OCI-LY3 (cell line): ENCODE results near the gene LCE2D.

ENCODE experiments used
- H2AFZ ChIP-seq: fragments of 200-600, 300-600 bp; shearing (Covaris generic); 2 replicates; pipeline ENCODE4 v1.6.0; 2014; ENCODE audit warnings: antibody characterized with exemption, low read depth, low read length
- H3K27ac ChIP-seq: fragments of 200-600, 300-600 bp; sonication (generic); 2 replicates; pipeline ENCODE4 v1.5.1; 2014; ENCODE audit warnings: mild to moderate bottlenecking, low read length, moderate library complexity, mixed read lengths
- H3K27me3 ChIP-seq: fragments of 200-600, 300-600 bp; sonication (generic); 2 replicates; pipeline ENCODE4 v1.6.1; 2014; ENCODE audit warnings: low read depth, low read length, mixed read lengths
- H3K36me3 ChIP-seq: fragments of 200-600, 300-600 bp; sonication (generic); replicated peaks from 2 replicates; pipeline ENCODE3; 2014; ENCODE audit warnings: low read depth, low read length, mixed read lengths
- H3K4me1 ChIP-seq: fragments of 300-600, 200-600 bp; sonication (generic); 2 replicates; pipeline ENCODE4 v1.6.1; 2014; ENCODE audit warnings: low read length, mixed read lengths
- H3K4me2 ChIP-seq: fragments of 200-600, 300-600 bp; sonication (generic); 2 replicates; pipeline ENCODE4 v1.6.1; 2014; ENCODE audit warnings: low read length, mixed read lengths
- H3K4me3 ChIP-seq: fragments of 300-600, 200-600 bp; sonication (generic); 2 replicates; pipeline ENCODE4 v1.5.1; 2014; ENCODE audit warnings: antibody characterized with exemption, mild to moderate bottlenecking, low read length, moderate library complexity
- H3K79me2 ChIP-seq: fragments of 300-600, 200-600 bp; shearing (Covaris generic); 2 replicates; pipeline ENCODE4 v1.6.1; 2014; ENCODE audit warnings: mild to moderate bottlenecking, low read length, mixed read lengths
- H3K9ac ChIP-seq: fragments of 300-600, 200-600 bp; shearing (Covaris generic); 2 replicates; pipeline ENCODE4 v1.6.0; 2014; ENCODE audit warnings: mild to moderate bottlenecking, low read length, moderate library complexity
- H3K9me3 ChIP-seq: fragments of 200-600, 300-600 bp; shearing (Covaris generic); 2 replicates; pipeline ENCODE4 v1.6.1; 2014; ENCODE audit warnings: low read length, mixed read lengths; ENCODE audit not compliant: insufficient read depth
- H4K20me1 ChIP-seq: fragments of 200-600, 300-600 bp; sonication (generic); 2 replicates; pipeline ENCODE4 v1.6.1; 2016; ENCODE audit warnings: low read length, mixed read lengths; ENCODE audit not compliant: insufficient read depth
- CTCF ChIP-seq: fragments of 200-600, 300-600 bp; sonication (generic); IDR thresholded peaks from 2 replicates; pipeline ENCODE4 v1.5.1; 2014; ENCODE audit warnings: antibody characterized with exemption, low read length, low read depth
- EZH2phosphoT487 ChIP-seq: fragments of 200-600 bp; shearing (Covaris generic); IDR thresholded peaks from 2 replicates; pipeline ENCODE4 v1.6.1; 2018; ENCODE audit warnings: antibody characterized with exemption, mixed run types, low read depth

The LCE2D gene

GRCh38 chr1:152623203-152623844 lies 39.9 kb upstream of the LCE2D start:
- Histone ChIP-seq H3K4me2 (no peak overlapping the region), H3K4me1 (no peaks in the 10 kb centered on the region), H3K27me3 (peaks cover 3% of the 10 kb centered on the region; the same call in 1 of the 2 replicates), H3K9ac (no peak overlapping the region), H3K36me3 (no peaks in the 10 kb centered on the region), H3K4me3 (no peak overlapping the region), H3K27ac (no peak overlapping the region), H3K9me3 (peaks cover 15% of the 10 kb centered on the region; the same call in 1 of the 2 replicates), H2AFZ (no peak overlapping the region), H3K79me2 (no peaks in the 10 kb centered on the region), H4K20me1 (no peaks in the 10 kb centered on the region)
- TF ChIP-seq CTCF = no peak
- no peak for TF ChIP-seq EZH2phosphoT487

GRCh38 chr1:152626744-152627143 lies 36.4 kb upstream of the LCE2D start:
- Histone ChIP-seq H3K4me1 (no peaks in the 10 kb centered on the region), H3K4me2 (no peak overlapping the region), H4K20me1 (no peaks in the 10 kb centered on the region), H2AFZ (no peak overlapping the region), H3K27ac (no peak overlapping the region), H3K4me3 (no peak overlapping the region), H3K36me3 (no peaks in the 10 kb centered on the region), H3K27me3 (peaks cover 3% of the 10 kb centered on the region; the same call in 1 of the 2 replicates), H3K79me2 (no peaks in the 10 kb centered on the region), H3K9ac (no peak overlapping the region), H3K9me3 (no peaks in the 10 kb centered on the region)
- TF ChIP-seq CTCF = no peak
- no peak for TF ChIP-seq EZH2phosphoT487

GRCh38 chr1:152630596-152630995 lies 32.6 kb upstream of the LCE2D start:
- H4K20me1 ChIP-seq = no peaks in the 10 kb centered on the region
- no peak overlapping the region for H3K4me2 ChIP-seq
- no peak overlapping the region for H3K9ac ChIP-seq
- no peaks in the 10 kb centered on the region for H3K36me3 ChIP-seq
- peaks cover 7% of the 10 kb centered on the region; the same call in 1 of the 2 replicates for H3K27me3 ChIP-seq
- no peaks in the 10 kb centered on the region for H3K79me2 ChIP-seq
- TF ChIP-seq EZH2phosphoT487 = no peak
- no peak for TF ChIP-seq CTCF
- H3K9me3 ChIP-seq = no peaks in the 10 kb centered on the region
- no peak overlapping the region for H2AFZ ChIP-seq
- H3K4me1 ChIP-seq = no peaks in the 10 kb centered on the region
- no peak overlapping the region for H3K4me3 ChIP-seq
- H3K27ac ChIP-seq = no peak overlapping the region

- Histone ChIP-seq H3K9me3 (no peaks in the 10 kb centered on the region), H3K4me3 (no peak overlapping the region), H2AFZ (no peak overlapping the region), H3K4me2 (no peak overlapping the region), H4K20me1 (no peaks in the 10 kb centered on the region; the same call in 1 of the 2 replicates), H3K4me1 (no peaks in the 10 kb centered on the region), H3K27ac (no peak overlapping the region), H3K36me3 (no peaks in the 10 kb centered on the region), H3K79me2 (no peaks in the 10 kb centered on the region), H3K9ac (no peak overlapping the region), H3K27me3 (peaks cover 12% of the 10 kb centered on the region)
- TF ChIP-seq CTCF (no peak), EZH2phosphoT487 (no peak)
Measured at GRCh38 chr1:152640351-152640750, 22.8 kb upstream of the LCE2D start.
